Measurements from ENCODE around the gene E2F3.

DNA sequence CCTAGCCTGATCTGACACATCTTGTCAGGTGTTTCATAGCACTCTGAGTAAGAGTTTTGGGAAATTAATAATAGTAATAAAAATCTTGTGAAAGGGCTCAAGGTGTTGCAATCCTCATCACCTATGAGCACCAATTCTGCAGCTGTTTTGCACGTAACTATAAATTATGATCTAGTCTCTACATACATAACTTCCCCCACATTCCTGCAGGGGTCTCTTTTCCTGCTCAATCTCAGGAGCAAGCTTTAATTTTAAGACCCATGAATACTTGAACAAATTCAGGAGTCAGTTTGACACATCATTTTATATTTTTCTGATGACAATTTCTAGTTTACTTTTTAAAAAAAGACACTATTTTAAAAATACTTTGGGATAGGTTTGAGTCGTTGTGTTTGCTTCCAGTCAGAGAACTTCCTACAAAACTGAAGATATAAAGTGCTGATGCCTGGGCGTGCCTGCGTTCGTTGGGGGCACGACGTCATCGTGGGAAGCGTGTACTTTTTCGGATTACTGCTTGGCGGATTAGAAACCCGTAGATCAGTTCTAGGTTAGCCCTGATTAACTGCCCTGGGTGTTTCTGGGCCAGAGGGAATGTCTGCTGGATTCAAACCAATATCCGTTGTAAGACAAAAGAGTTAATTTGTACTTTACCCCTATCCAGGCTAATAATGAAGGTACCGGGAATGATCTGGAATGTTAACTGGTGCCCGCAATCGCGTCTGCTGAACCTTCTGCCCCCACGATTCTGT is 1.0 kb upstream of the E2F3 start:
- no peak for TF ChIP-seq ISL1 (CRISPR knock-in tag; IDR thresholded peaks at IDR 0.05)
- TF ChIP-seq, protein P1, sequence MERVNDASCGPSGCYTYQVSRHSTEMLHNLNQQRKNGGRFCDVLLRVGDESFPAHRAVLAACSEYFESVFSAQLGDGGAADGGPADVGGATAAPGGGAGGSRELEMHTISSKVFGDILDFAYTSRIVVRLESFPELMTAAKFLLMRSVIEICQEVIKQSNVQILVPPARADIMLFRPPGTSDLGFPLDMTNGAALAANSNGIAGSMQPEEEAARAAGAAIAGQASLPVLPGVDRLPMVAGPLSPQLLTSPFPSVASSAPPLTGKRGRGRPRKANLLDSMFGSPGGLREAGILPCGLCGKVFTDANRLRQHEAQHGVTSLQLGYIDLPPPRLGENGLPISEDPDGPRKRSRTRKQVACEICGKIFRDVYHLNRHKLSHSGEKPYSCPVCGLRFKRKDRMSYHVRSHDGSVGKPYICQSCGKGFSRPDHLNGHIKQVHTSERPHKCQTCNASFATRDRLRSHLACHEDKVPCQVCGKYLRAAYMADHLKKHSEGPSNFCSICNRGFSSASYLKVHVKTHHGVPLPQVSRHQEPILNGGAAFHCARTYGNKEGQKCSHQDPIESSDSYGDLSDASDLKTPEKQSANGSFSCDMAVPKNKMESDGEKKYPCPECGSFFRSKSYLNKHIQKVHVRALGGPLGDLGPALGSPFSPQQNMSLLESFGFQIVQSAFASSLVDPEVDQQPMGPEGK (CRISPR knock-in tag; IDR thresholded peaks at IDR 0.05; ENCODE audit: borderline replicate concordance) = no peak
- TF ChIP-seq, protein P2, sequence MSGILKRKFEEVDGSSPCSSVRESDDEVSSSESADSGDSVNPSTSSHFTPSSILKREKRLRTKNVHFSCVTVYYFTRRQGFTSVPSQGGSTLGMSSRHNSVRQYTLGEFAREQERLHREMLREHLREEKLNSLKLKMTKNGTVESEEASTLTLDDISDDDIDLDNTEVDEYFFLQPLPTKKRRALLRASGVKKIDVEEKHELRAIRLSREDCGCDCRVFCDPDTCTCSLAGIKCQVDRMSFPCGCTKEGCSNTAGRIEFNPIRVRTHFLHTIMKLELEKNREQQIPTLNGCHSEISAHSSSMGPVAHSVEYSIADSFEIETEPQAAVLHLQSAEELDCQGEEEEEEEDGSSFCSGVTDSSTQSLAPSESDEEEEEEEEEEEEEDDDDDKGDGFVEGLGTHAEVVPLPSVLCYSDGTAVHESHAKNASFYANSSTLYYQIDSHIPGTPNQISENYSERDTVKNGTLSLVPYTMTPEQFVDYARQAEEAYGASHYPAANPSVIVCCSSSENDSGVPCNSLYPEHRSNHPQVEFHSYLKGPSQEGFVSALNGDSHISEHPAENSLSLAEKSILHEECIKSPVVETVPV (CRISPR knock-in tag; IDR thresholded peaks at IDR 0.05) = no peak
- TF ChIP-seq, protein P3, sequence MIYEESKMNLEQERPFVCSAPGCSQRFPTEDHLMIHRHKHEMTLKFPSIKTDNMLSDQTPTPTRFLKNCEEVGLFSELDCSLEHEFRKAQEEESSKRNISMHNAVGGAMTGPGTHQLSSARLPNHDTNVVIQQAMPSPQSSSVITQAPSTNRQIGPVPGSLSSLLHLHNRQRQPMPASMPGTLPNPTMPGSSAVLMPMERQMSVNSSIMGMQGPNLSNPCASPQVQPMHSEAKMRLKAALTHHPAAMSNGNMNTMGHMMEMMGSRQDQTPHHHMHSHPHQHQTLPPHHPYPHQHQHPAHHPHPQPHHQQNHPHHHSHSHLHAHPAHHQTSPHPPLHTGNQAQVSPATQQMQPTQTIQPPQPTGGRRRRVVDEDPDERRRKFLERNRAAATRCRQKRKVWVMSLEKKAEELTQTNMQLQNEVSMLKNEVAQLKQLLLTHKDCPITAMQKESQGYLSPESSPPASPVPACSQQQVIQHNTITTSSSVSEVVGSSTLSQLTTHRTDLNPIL (CRISPR knock-in tag; IDR thresholded peaks at IDR 0.05; ENCODE audit: low read depth) = no peak
